HEK293 (cell line): Measurements from ENCODE around the gene TTC13.

Source experiments
- CTCF ChIA-PET: fragments of 350-600 bp; formaldehyde crosslinking; extraction: SDS; loops from one replicate; lab custom pipeline; 2021; ENCODE audit warnings: antibody characterized with exemption; lab: Yijun Ruan, JAX
- POLR2A ChIA-PET: fragments of 300-600 bp; formaldehyde crosslinking; extraction: SDS; loops from one replicate; lab custom pipeline; 2020; ENCODE audit warnings: antibody characterized with exemption, inconsistent platforms; lab: Yijun Ruan, JAX
- H3K27ac ChIP-seq: fragments of 200-500 bp; sonication (Bioruptor generic); 2 replicates; pipeline ENCODE4 v1.5.1; 2014; ENCODE audit warnings: low read depth, low read length, control low read depth, inconsistent platforms; ENCODE audit errors: extremely low read depth
- H3K36me3 ChIP-seq, 2 experiments: fragments of 200-500 bp in 1 of 2; sonication (Bioruptor generic) in 1 of 2; 1 replicate in 1 of 2; 2 replicates in 1 of 2; pipeline ENCODE4 v1.5.1; 2014 to 2017; ENCODE audit warnings: inconsistent platforms in 2 of 2, low read length in 2 of 2; ENCODE audit not compliant: control insufficient read depth in 2 of 2, insufficient read depth in 1 of 2
- H3K4me1 ChIP-seq: fragments of 200-500 bp; sonication (Bioruptor generic); 2 replicates; pipeline ENCODE4 v1.5.1; 2014; ENCODE audit warnings: mild to moderate bottlenecking, low read length, inconsistent platforms; ENCODE audit not compliant: control insufficient read depth, insufficient read depth
- H3K4me3 ChIP-seq: 2 replicates; pipeline ENCODE4 v1.5.1; 2011; ENCODE audit warnings: low read depth, mild to moderate bottlenecking, control low read depth, low read length, moderate library complexity
- H3K9me3 ChIP-seq: fragments of 200-500 bp; sonication (Bioruptor generic); 2 replicates; pipeline ENCODE4 v1.5.1; 2014; ENCODE audit warnings: low read depth, low read length, inconsistent platforms; ENCODE audit not compliant: control insufficient read depth, insufficient read depth
- BCL11A ChIP-seq: fragments of 450-650 bp; formaldehyde crosslinking; IDR thresholded peaks from 2 replicates; pipeline ENCODE4 v1.5.1; 2016; ENCODE audit warnings: low read depth, missing biosample characterization, missing genetic modification characterization
- HIC1 ChIP-seq: fragments of 450-650 bp; formaldehyde crosslinking; IDR thresholded peaks from 2 replicates; pipeline ENCODE4 v1.5.1; 2016; ENCODE audit warnings: missing biosample characterization, missing genetic modification characterization
- OSR2 ChIP-seq: fragments of 450-650 bp; formaldehyde crosslinking; IDR thresholded peaks from 2 replicates; pipeline ENCODE4 v1.5.1; 2016; ENCODE audit warnings: missing biosample characterization, missing genetic modification characterization
- SP3 ChIP-seq: fragments of 450-650 bp; formaldehyde crosslinking; IDR thresholded peaks from 2 replicates; pipeline ENCODE4 v1.5.1; 2016; ENCODE audit warnings: missing biosample characterization, missing genetic modification characterization
- ZNF114 ChIP-seq: fragments of 450-650 bp; formaldehyde crosslinking; IDR thresholded peaks from 2 replicates; pipeline ENCODE4 v1.5.0; 2017; ENCODE audit warnings: missing biosample characterization, missing genetic modification characterization
- ZNF175 ChIP-seq: fragments of 450-650 bp; formaldehyde crosslinking; IDR thresholded peaks from 2 replicates; pipeline ENCODE4 v1.5.1; 2016; ENCODE audit warnings: missing biosample characterization, missing genetic modification characterization
- ZNF211 ChIP-seq: fragments of 450-650 bp; formaldehyde crosslinking; IDR thresholded peaks from 2 replicates; pipeline ENCODE4 v1.5.1; 2016; ENCODE audit warnings: low read depth, missing biosample characterization, missing genetic modification characterization
- ZNF26 ChIP-seq: fragments of 450-650 bp; formaldehyde crosslinking; IDR thresholded peaks from 2 replicates; pipeline ENCODE4 v1.5.1; 2016; ENCODE audit warnings: missing biosample characterization, missing genetic modification characterization
- ZNF274 ChIP-seq, 2 experiments: fragments of 200-500 bp in 1 of 2; fragments of 450-650 bp in 1 of 2; sonication (Bioruptor generic) in 1 of 2; formaldehyde crosslinking in 1 of 2; IDR thresholded peaks; 2 replicates each; pipeline versions ENCODE4 v1.5.1 to v1.6.1; 2014 to 2016; ENCODE audit warnings: borderline replicate concordance in 1 of 2, inconsistent platforms in 1 of 2, low read length in 1 of 2, missing biosample characterization in 1 of 2, missing genetic modification characterization in 1 of 2
- ZNF366 ChIP-seq: fragments of 450-650 bp; formaldehyde crosslinking; conservative IDR thresholded peaks from 2 replicates; pipeline ENCODE4 v1.5.1; 2016; ENCODE audit warnings: missing biosample characterization, missing genetic modification characterization
- ZNF561 ChIP-seq: fragments of 450-650 bp; IDR thresholded peaks from 2 replicates; pipeline ENCODE4 v1.5.1; 2018; ENCODE audit warnings: missing biosample characterization, missing genetic modification characterization, borderline replicate concordance
- ZNF600 ChIP-seq: fragments of 450-650 bp; formaldehyde crosslinking; IDR thresholded peaks from 2 replicates; pipeline ENCODE4 v1.5.1; 2016; ENCODE audit warnings: missing biosample characterization, missing genetic modification characterization
- ZNF629 ChIP-seq: fragments of 450-650 bp; formaldehyde crosslinking; IDR thresholded peaks from 2 replicates; pipeline ENCODE4 v1.5.1; 2017; ENCODE audit warnings: missing biosample characterization, missing genetic modification characterization
- ZNF660 ChIP-seq: fragments of 450-650 bp; IDR thresholded peaks from 2 replicates; pipeline ENCODE4 v1.5.1; 2018; ENCODE audit warnings: missing biosample characterization, mild to moderate bottlenecking, missing genetic modification characterization
- ZNF791 ChIP-seq: fragments of 450-650 bp; formaldehyde crosslinking; IDR thresholded peaks from 2 replicates; pipeline ENCODE4 v1.5.1; 2016; ENCODE audit warnings: missing biosample characterization, missing genetic modification characterization
- TF ChIP-seq, protein P1 (sequence below): fragments of 450-650 bp; formaldehyde crosslinking; IDR thresholded peaks from 2 replicates; pipeline ENCODE4 v1.5.1; 2016; ENCODE audit warnings: missing biosample characterization, missing genetic modification characterization

The TTC13 gene

GRCh38 chr1:230994860-230995259 is 16.2 kb upstream of the TTC13 start (continued):
- TF ChIP-seq ZNF274 (IDR thresholded peaks at IDR 0.05; ENCODE audit: low read length) (no peak), ZNF274 (tag by site-specific recombination; IDR thresholded peaks at IDR 0.05; ENCODE audit: borderline replicate concordance) (no peak), HIC1 (no peak), ZNF791 (tag by site-specific recombination) (no peak), ZNF660 (tag by site-specific recombination) (no peak)

DNA sequence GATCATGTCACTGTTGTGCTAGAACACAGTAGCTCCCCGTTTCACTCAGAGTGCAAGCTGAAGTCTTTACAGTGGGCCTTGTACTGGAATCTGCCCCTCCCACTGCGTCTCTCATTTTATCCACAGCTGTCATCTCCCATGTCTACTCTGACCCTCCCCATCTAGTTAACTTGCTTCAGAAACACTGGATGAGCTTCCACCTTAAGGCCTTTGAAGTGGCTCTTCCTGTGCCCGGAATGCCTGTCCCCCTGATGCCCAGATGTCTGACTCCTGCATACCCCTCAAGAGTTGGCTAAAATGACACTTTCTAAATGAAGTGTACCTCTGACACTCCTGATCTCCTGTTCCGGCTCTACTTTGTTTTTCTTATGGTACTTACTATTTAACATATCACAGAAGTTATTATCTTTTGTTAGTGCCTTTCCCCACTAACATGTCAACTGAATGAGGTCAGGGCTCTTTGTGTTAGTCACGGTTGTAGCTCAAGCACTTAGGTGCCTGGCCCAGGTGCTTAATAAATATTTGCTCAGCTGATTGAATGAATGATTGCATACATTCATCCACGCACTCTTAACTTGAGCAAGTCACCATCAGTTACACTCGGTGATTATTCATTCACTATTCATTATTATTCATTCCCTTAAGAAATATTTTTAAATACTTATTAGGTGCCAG is 13.6 kb upstream of the TTC13 start:
- Histone ChIP-seq H3K36me3 (peaks cover 60 to 63% of the 10 kb centered on the region in 2 experiments), H3K4me1 (peaks cover 5% of the 10 kb centered on the region; the same call in 1 of the 2 replicates), H3K27ac (no peak overlapping the region), H3K9me3 (no peaks in the 10 kb centered on the region), H3K4me3 (no peak overlapping the region)
- POLR2A ChIA-PET = interaction anchor here (1.4 kb wide), 1 partner anchor 10 kb away, joined by 4 read pairs; no protein-coding TSS in a partner anchor
- CTCF ChIA-PET = interaction anchor here (0.6 to 1.8 kb wide), 2 partner anchors 13 to 1368 kb away, joined by 3 to 5 read pairs; partner anchors contain the start of genes ARV1 and TTC13
- TF ChIP-seq ZNF561 (tag by site-specific recombination) = no peak
- TF ChIP-seq BCL11A (tag by site-specific recombination) = no peak
- peak; percentile 25; the same call in 1 of the 2 replicates for TF ChIP-seq ZNF600 (tag by site-specific recombination)
- TF ChIP-seq OSR2 (tag by site-specific recombination) = peak; percentile 54; the same call in 1 of the 2 replicates
- peak; percentile 32; the same call in 1 of the 2 replicates for TF ChIP-seq ZNF629 (tag by site-specific recombination)
- 0 out of 2 replicates have a peak, but pooled peaks have one; percentile 23 for TF ChIP-seq ZNF366 (tag by site-specific recombination)

- ChIA-PET POLR2A (interaction anchor here (0.7 kb wide), 1 partner anchor 9 kb away, joined by 3 read pairs; the partner anchor contains the start of genes ARV1 and TTC13), CTCF (interaction anchor here (0.6 to 3.3 kb wide), 3 partner anchors 8 to 52 kb away, joined by 3 to 10 read pairs (median 4); partner anchors contain the start of genes ARV1 and TTC13)
Measured at GRCh38 chr1:230987448-230987847, 8.8 kb upstream of the TTC13 start.

More at GRCh38 chr1:230987448-230987847, 8.8 kb upstream of the TTC13 start:
- TF ChIP-seq ZNF114 (tag by site-specific recombination) = no peak
- TF ChIP-seq SP3 = no peak
- no peak for TF ChIP-seq ZNF26 (tag by site-specific recombination)
- TF ChIP-seq, protein P1, sequence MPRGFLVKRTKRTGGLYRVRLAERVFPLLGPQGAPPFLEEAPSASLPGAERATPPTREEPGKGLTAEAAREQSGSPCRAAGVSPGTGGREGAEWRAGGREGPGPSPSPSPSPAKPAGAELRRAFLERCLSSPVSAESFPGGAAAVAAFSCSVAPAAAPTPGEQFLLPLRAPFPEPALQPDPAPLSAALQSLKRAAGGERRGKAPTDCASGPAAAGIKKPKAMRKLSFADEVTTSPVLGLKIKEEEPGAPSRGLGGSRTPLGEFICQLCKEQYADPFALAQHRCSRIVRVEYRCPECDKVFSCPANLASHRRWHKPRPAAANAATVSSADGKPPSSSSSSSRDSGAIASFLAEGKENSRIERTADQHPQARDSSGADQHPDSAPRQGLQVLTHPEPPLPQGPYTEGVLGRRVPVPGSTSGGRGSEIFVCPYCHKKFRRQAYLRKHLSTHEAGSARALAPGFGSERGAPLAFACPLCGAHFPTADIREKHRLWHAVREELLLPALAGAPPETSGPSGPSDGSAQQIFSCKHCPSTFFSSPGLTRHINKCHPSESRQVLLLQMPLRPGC (tag by site-specific recombination) = no peak
- no peak for TF ChIP-seq ZNF175 (tag by site-specific recombination)
- TF ChIP-seq ZNF211 = no peak
- TF ChIP-seq, all 188 proteins: peak for 0
- Histone ChIP-seq H3K27ac (no peak overlapping the region), H3K4me1 (peaks cover 5% of the 10 kb centered on the region), H3K4me3 (no peak overlapping the region), H3K36me3 (peaks cover 36 to 40% of the 10 kb centered on the region in 2 experiments), H3K9me3 (no peaks in the 10 kb centered on the region)
